ENCODE results near the gene PSAPL1. TPM values are rescaled to one million over a fixed set of nuclear protein-coding genes. Genes with fewer than 3 reads are reported as not detected.

Gene PSAPL1
- total and polyA plus RNA-seq, 9 of the 15 experiments (the other 6 are each of a cell fraction or from before 2014, with no cell fraction given): not detected

DNA sequence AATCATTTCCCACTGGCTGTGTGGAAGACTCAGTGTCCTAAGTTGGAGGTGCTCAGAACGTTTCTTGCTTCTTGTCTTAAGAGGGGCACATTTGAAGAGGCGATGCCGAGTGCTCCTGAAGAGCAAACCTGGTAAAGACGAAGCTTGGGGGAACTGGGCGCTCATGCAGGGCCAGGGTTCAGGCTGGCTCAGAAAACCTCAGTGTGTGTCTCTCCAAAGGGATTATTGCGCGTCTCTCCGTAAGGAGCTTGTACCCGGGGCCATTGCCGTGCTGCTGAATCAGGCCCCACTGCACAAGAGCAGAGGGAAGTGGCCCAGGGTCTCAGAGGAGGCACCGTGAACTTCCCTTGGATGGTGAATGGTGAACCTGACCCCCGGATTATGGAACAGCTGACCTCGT is 44.4 kb downstream of the PSAPL1 start (continued):
- TF ChIP-seq WHSC1 (IDR thresholded peaks at IDR 0.05; ENCODE audit: low read length): no peak
- TF ChIP-seq, protein P1, sequence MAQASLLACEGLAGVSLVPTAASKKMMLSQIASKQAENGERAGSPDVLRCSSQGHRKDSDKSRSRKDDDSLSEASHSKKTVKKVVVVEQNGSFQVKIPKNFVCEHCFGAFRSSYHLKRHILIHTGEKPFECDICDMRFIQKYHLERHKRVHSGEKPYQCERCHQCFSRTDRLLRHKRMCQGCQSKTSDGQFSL (CRISPR knock-in tag; IDR thresholded peaks at IDR 0.05): no peak
- TF ChIP-seq, protein P1 (tag; IDR thresholded peaks at IDR 0.05): no peak
- TF ChIP-seq HEY1 (CRISPR knock-in tag; IDR thresholded peaks at IDR 0.05; ENCODE audit: borderline replicate concordance): no peak
- TF ChIP-seq SIX5 (IDR thresholded peaks at IDR 0.05; ENCODE audit: borderline replicate concordance in 1 of 2, insufficient read depth in 1 of 2, low read depth in 1 of 2, low read length in 2 of 2): no peak
- TF ChIP-seq SMARCE1 (IDR thresholded peaks at IDR 0.05): no peak

DNA sequence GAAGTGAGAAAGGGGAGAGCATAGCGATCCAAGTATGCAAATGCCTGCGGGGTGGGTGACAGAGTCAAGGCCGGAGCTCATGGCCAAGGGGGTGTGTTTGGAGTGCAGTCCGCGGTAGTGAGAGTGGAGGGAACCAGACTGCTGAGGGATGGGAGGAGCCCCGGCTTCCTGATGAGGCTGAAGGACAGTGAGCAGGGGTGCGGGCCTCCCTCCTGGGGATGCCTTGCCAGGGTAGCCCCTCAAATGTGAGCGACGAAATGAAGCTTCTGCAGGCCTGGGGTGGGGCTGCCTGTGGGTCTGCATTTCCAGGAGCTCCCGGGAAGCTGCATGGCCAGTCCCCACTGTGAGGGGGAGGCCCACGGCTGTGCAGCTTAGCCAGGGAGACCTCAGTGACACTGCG is 45.0 kb downstream of the PSAPL1 start:
- TF ChIP-seq RAD21 (CRISPR knock-in tag; conservative IDR thresholded peaks at IDR 0.05 in 1 of 2, IDR thresholded peaks at IDR 0.05 in 1 of 2) (no peak), ELF2 (CRISPR knock-in tag; IDR thresholded peaks at IDR 0.05) (no peak), TAF7 (tag; IDR thresholded peaks at IDR 0.05) (no peak), BDP1 (IDR thresholded peaks at IDR 0.05; ENCODE audit: insufficient read depth, insufficient read length) (no peak), SMAD1 (IDR thresholded peaks at IDR 0.05; ENCODE audit: low read depth, low read length, partially characterized antibody) (no peak), NFIX (CRISPR knock-in tag; IDR thresholded peaks at IDR 0.05; ENCODE audit: low read depth) (no peak), ATF7 (IDR thresholded peaks at IDR 0.05) (no peak), SLC30A9 (CRISPR knock-in tag; IDR thresholded peaks at IDR 0.05) (no peak), XRCC4 (IDR thresholded peaks at IDR 0.05; ENCODE audit: extremely low read depth, insufficient read depth, insufficient read length) (no peak), CEBPB (tag; IDR thresholded peaks at IDR 0.05) (no peak), MEF2D (tag; conservative IDR thresholded peaks at IDR 0.05; ENCODE audit: low read depth) (no peak), HIVEP1 (CRISPR knock-in tag; IDR thresholded peaks at IDR 0.05) (no peak), RAD51 (IDR thresholded peaks at IDR 0.05; ENCODE audit: borderline replicate concordance, low read depth) (no peak)
- no peak overlapping the region for H2AFZ ChIP-seq (ENCODE audit: low read depth, low read length)
- FAIRE-seq: no peak

More for the DNA sequence above, 45.0 kb downstream of the PSAPL1 start:
- 0 out of 2 replicates have a peak, but pooled peaks cover 2% of the 10 kb centered on the region for H3K9me3 ChIP-seq (replicated peaks; ENCODE audit: control insufficient read depth, insufficient read depth, low read depth, low read length)
- ChIA-PET CTCF (ENCODE audit: low intra/inter-chr PET ratio) (no interaction called here), POLR2A (no interaction called here)
- ATAC-seq (no peak), DNase-seq (ENCODE audit: extremely low read depth in 1 of 4, low spot score in 3 of 4) (no peak)
- in situ Hi-C loops (cut with MboI): no loop called here
- no peaks in the 10 kb centered on the region; a peak in 1 of 5 replicates for H3K4me1 ChIP-seq (replicated peaks in 1 of 2; ENCODE audit: control insufficient read depth in 2 of 2, insufficient read depth in 2 of 2, low read length in 2 of 2)
- H3K27me3 ChIP-seq (ENCODE audit: control insufficient read depth in 2 of 2, insufficient read depth in 2 of 2, low read length in 2 of 2): peaks cover 10 to 42% of the 10 kb centered on the region in 2 experiments; a peak in 4 of 5 replicates
- 0% methylated on average over 10 of the region's 12 CpGs for WGBS (ENCODE audit: insufficient coverage, low coverage, missing lambda C conversion rate)
- no peaks in the 10 kb centered on the region for H3K79me2 ChIP-seq (ENCODE audit: control insufficient read depth, insufficient read depth, low read length)
- H4K20me1 ChIP-seq (replicated peaks; ENCODE audit: control insufficient read depth, insufficient read depth, low read length): 0 out of 2 replicates have a peak, but pooled peaks cover 5% of the 10 kb centered on the region
- intact Hi-C loops (cut with micrococcal nuclease): no loop called here
- H3K27ac ChIP-seq (ENCODE audit: extremely low read depth, low read depth, low read length): no peak overlapping the region
- H3K9ac ChIP-seq (ENCODE audit: insufficient read depth in 1 of 2, low read depth in 2 of 2, low read length in 2 of 2): no peak overlapping the region
- BruUV-seq (replicated peaks): no TSS peak
- no peak overlapping the region for H3K4me3 ChIP-seq
- no peak overlapping the region for H3K4me2 ChIP-seq (ENCODE audit: insufficient read depth, low read length)
- H3K36me3 ChIP-seq (ENCODE audit: control insufficient read depth, insufficient read depth, low read length): no peaks in the 10 kb centered on the region
- no peaks in the 10 kb centered on the region for H3K9me1 ChIP-seq (ENCODE audit: control insufficient read depth, insufficient read depth, low read length)
